ENCODE data around the gene BET1L.

Gene BET1L

GRCh38 chr11:207208-207862 lies at the start of gene BET1L, which contains the start of gene RIC8A:
Gene BET1L, minus strand, starts transcription at chr11:207399. Its CDS starts 78 bp downstream, at chr11:207321.
Gene RIC8A, plus strand, starts transcription at chr11:207708. Its CDS starts 1,147 bp downstream, at chr11:208855.
- DNase-seq (ENCODE audit: low spot score), result peak; percentile 99
- TF ChIP-seq CTCF (IDR thresholded peaks at IDR 0.05; ENCODE audit: extremely low read depth, missing control alignments), result no peak

- DNase-seq (ENCODE audit: low spot score), result no peak
- no peak for TF ChIP-seq CTCF (IDR thresholded peaks at IDR 0.05; ENCODE audit: extremely low read depth, missing control alignments)
These were observed 48.6 kb upstream of the BET1L start for GRCh38 chr11:255816-256215.

GRCh38 chr11:255176-255575 lies 48.0 kb upstream of the BET1L start:
- no peak for DNase-seq (ENCODE audit: low spot score)
- TF ChIP-seq CTCF (IDR thresholded peaks at IDR 0.05; ENCODE audit: extremely low read depth, missing control alignments), result no peak

DNA sequence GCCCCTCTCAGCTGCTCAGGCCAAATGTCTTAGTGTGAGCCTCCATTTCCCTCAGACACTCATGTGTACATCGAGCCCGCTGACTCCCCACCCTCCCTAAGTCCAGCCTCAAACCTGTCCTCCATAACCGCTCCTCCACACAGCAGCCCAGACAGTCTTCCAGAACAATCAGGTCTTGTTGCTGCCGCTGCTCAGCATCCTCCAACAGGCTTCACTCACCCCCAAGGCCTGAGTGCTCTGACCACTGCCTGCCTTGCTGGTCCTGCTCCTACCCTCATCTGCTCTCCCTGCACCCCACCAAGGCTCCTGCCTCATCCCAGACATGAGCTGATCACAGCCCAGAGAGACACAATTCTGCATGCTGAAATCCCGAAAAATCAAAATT lies 46.7 kb upstream of the BET1L start:
- TF ChIP-seq CTCF (IDR thresholded peaks at IDR 0.05; ENCODE audit: extremely low read depth, missing control alignments), result no peak
- no peak for DNase-seq (ENCODE audit: low spot score)

DNA sequence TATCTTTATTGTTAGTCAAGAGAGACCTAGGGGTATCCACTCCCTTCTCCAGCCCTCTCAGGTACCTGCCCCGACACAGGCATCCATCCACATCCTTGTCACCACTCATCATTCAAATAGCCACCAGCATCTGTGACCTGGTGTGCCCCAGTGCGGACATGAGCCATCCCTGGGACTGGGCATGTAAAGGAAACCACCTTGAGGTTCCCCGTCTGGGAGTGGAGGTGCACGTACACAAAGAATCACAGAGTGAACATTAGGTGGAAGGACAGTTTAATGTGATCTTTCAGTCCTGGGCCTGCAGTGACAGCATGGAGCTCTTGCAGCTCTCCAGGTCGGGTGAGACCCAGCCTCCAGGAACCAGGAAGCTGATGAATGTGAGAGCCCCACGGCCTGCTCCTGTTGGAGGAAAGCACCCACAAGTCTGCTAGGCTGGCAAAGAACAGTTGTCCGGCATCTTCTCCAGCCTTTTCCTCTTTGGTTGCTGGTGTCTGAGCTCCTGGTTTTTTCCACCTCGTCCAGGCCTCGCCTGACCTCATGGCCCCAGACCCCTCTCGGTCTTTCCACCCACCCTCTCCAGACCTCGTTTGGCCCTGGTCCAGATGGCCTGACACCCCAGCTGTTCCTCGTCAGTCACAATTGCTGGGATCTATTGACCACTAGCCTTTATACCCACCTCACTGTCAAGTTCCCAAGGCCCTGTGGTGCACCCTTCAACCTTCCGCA lies 46.1 kb upstream of the BET1L start:
- no peak for DNase-seq (ENCODE audit: low spot score)
- TF ChIP-seq CTCF (IDR thresholded peaks at IDR 0.05; ENCODE audit: extremely low read depth, missing control alignments), result no peak

DNA sequence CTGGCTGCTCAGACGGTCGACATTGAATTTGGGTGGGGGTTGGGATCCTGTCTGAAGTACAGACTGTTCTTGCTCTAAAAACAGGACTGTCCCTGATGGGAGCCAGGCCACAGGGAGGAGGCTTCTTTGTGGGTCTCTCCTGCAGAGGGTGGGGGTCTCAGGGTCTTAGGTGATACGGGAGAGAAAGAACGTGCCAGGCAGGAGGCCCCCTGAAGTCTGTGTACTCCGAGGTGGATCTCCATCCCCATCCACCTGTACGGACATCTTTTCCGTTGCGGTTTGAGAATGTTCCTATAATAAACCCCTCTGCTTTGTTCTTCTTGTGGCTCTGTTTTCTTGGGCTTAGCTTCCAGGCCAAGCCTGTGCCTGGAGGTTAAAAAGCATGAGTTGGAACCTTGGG lies 45.5 kb upstream of the BET1L start:
- DNase-seq (ENCODE audit: low spot score), result no peak
- no peak for TF ChIP-seq CTCF (IDR thresholded peaks at IDR 0.05; ENCODE audit: extremely low read depth, missing control alignments)

GRCh38 chr11:251550-251949 lies 44.4 kb upstream of the BET1L start:
- no peak for DNase-seq (ENCODE audit: low spot score)

More at GRCh38 chr11:251550-251949, 44.4 kb upstream of the BET1L start:
- TF ChIP-seq CTCF (IDR thresholded peaks at IDR 0.05; ENCODE audit: extremely low read depth, missing control alignments), result no peak
